Measurements from ENCODE around the gene NACC2. TPM values are rescaled to one million over a fixed set of nuclear protein-coding genes. Genes with fewer than 3 reads are reported as not detected.

The NACC2 gene
- total RNA-seq, 4 donors from 2014 or later = 93.8 to 192 (median 142) TPM

DNA sequence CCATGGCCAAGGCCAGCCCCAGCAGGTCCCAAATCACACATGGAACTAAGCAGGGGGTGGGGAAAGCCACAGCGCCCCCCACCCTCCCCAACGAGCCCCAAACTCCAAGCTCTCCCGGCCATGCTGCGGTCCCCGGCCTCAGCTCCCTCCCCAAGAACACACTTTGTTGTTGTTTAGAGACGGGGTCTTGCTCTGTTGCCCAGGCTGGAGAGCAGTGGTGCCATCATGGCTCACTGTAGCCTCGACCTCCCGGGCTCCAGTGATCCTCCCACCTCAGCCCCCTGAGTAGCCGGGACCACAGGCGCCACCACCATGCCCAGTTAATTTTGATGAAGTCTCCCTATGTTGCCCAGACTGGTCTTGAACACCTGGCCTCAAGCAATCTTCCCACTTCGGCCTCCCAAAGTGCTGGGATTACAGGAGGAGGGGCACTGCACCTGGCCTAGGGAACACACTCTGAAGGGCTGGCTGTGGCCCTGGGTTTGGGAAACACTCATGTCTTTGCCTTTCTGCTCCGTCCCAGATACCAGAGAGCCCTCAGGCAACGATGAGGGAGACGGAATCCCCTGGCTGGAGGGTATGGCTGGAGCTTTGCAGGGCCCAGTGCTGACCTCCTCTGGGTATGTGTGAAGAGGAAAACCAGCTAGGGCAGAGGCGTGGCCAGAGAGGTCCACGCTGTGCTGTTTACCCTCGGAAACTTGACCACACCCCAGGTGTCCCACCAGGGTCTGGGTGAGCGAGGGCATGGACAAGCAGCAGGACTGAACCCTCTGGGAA is 80.8 kb downstream of the NACC2 start:
- no peaks in the 10 kb centered on the region for H3K27me3 ChIP-seq
- WGBS = 98% methylated on average over 9 of the region's 18 CpGs
- intact Hi-C loops (cut with DNase I) = no loop called here
- no peak overlapping the region for H3K4me3 ChIP-seq
- no peak for DNase-seq (ENCODE audit: extremely low spot score)
- H3K27ac ChIP-seq (replicated peaks in 1 of 4) = peak overlapping the region in 2 of 4 donors; percentile 34 to 80
- TF ChIP-seq POLR2AphosphoS5 (IDR thresholded peaks at IDR 0.05) (no peak), POLR2A (IDR thresholded peaks at IDR 0.05; ENCODE audit: low read depth) (no peak), EP300 (IDR thresholded peaks at IDR 0.05) (no peak)
- TF ChIP-seq, protein P1, sequence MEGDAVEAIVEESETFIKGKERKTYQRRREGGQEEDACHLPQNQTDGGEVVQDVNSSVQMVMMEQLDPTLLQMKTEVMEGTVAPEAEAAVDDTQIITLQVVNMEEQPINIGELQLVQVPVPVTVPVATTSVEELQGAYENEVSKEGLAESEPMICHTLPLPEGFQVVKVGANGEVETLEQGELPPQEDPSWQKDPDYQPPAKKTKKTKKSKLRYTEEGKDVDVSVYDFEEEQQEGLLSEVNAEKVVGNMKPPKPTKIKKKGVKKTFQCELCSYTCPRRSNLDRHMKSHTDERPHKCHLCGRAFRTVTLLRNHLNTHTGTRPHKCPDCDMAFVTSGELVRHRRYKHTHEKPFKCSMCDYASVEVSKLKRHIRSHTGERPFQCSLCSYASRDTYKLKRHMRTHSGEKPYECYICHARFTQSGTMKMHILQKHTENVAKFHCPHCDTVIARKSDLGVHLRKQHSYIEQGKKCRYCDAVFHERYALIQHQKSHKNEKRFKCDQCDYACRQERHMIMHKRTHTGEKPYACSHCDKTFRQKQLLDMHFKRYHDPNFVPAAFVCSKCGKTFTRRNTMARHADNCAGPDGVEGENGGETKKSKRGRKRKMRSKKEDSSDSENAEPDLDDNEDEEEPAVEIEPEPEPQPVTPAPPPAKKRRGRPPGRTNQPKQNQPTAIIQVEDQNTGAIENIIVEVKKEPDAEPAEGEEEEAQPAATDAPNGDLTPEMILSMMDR (IDR thresholded peaks at IDR 0.05) = no peak
- H3K9me3 ChIP-seq = no peaks in the 10 kb centered on the region
- H3K4me1 ChIP-seq = peaks cover 18 to 99% (median 65%) of the 10 kb centered on the region in 4 donors
- peaks cover 31 to 71% (median 51%) of the 10 kb centered on the region in 4 donors for H3K36me3 ChIP-seq

DNA sequence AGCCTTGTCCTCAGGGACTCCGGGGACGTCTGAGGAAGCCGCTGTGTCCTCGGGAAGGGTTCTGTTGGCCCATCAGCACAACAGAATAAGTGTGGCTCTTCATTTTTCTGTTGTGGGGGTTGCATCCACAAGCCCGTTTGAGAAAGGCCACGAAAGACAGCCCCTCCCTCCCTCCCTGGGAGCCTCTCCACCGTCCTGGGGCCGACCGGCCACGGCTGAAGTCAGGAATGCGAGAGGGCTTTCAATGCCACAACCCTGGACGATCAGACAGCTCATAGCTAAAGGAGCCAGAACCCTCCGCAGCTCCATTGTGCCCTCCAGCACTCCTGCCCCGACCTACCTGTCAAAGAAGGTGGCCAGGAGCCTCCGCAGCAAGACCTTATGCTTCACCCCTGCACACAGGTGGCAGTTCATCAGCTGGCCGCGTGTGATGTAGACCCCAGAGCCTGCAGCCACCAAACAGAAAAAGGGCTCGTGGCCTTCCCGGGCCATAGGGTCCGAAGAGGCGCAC is 81.5 kb downstream of the NACC2 start:
- Histone ChIP-seq H3K27ac (replicated peaks in 1 of 4) (peak overlapping the region in 2 of 4 donors; percentile 55 to 80), H3K4me3 (no peak overlapping the region), H3K27me3 (no peaks in the 10 kb centered on the region), H3K36me3 (peaks cover 36 to 71% (median 55%) of the 10 kb centered on the region in 4 donors), H3K9me3 (no peaks in the 10 kb centered on the region), H3K4me1 (peaks cover 20 to 99% (median 65%) of the 10 kb centered on the region in 4 donors)
- WGBS = 82% methylated on average over 12 of the region's 21 CpGs
- TF ChIP-seq EP300 (IDR thresholded peaks at IDR 0.05) (no peak), POLR2A (IDR thresholded peaks at IDR 0.05; ENCODE audit: low read depth) (no peak), POLR2AphosphoS5 (IDR thresholded peaks at IDR 0.05) (no peak)
- TF ChIP-seq, protein P1 (IDR thresholded peaks at IDR 0.05) = no peak
- DNase-seq (ENCODE audit: extremely low spot score) = no peak
- intact Hi-C loops (cut with DNase I) = no loop called here

DNA sequence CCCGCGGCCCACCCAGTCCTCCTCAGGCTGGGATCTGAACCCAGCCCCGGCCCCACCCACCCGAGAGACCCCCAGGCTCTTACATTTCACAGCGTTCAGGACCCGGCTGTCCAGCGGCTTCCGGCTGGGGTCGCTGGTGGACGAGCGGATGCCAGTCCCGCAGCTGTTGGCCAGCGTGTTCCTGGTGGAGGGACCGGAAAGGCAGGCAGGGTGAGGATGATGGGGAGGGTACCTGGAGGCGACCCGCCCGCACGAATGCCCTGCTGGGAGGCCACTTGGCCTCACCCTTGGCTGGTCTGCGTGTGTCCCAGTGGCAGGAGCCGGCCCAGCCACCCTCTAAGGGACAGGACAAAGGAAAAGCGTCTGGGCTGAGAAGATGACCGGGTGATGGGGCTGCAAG is 82.0 kb downstream of the NACC2 start:
- intact Hi-C loops (cut with DNase I) = no loop called here
- no peak for TF ChIP-seq POLR2A (IDR thresholded peaks at IDR 0.05; ENCODE audit: low read depth)
- TF ChIP-seq EP300 (IDR thresholded peaks at IDR 0.05) = no peak
- TF ChIP-seq POLR2AphosphoS5 (IDR thresholded peaks at IDR 0.05) = no peak
- TF ChIP-seq, protein P1 (IDR thresholded peaks at IDR 0.05) = no peak
- WGBS = 94% methylated on average over 11 of the region's 22 CpGs
- no peak for DNase-seq (ENCODE audit: extremely low spot score)
- H3K4me1 ChIP-seq = peaks cover 20 to 99% (median 67%) of the 10 kb centered on the region in 4 donors
- H3K9me3 ChIP-seq = no peaks in the 10 kb centered on the region
- peaks cover 36 to 71% (median 58%) of the 10 kb centered on the region in 4 donors for H3K36me3 ChIP-seq
- H3K4me3 ChIP-seq = no peak overlapping the region
- peak overlapping the region; percentile 55 to 80 (median 72) for H3K27ac ChIP-seq (replicated peaks in 1 of 4)
- no peaks in the 10 kb centered on the region for H3K27me3 ChIP-seq

DNA sequence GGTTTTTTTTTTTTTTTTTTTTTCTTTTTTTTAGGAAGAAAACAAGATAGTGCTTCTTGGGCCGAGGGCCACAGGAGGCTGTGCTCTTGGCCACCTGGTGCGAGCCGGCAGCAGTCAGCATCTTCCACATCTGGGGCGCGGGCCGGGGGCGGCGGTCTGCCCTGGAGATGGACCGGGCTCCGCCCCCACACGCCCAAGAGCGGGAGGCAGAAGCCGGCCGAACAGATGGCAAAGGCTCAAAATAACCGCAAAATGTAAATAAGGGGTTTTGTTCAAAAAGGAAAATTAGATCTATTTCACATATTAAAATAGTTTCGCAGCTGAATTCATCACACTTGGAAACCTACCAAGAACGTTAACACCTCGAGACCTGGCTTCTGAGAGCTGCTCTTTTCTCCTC is 82.4 kb downstream of the NACC2 start:
- no peak for DNase-seq (ENCODE audit: extremely low spot score)
- Histone ChIP-seq H3K27me3 (no peaks in the 10 kb centered on the region), H3K36me3 (peaks cover 36 to 76% (median 63%) of the 10 kb centered on the region in 4 donors), H3K9me3 (no peaks in the 10 kb centered on the region), H3K4me1 (peaks cover 20 to 99% (median 69%) of the 10 kb centered on the region in 4 donors), H3K27ac (replicated peaks in 1 of 4) (peak overlapping the region; percentile 55 to 80 (median 72)), H3K4me3 (peak overlapping the region; percentile 7 to 47 (median 16))
- TF ChIP-seq POLR2AphosphoS5 (IDR thresholded peaks at IDR 0.05) (no peak), POLR2A (IDR thresholded peaks at IDR 0.05; ENCODE audit: low read depth) (no peak), EP300 (IDR thresholded peaks at IDR 0.05) (no peak)
- TF ChIP-seq, protein P1 (IDR thresholded peaks at IDR 0.05) = no peak
- WGBS = 71% methylated on average over 18 of the region's 18 CpGs
- intact Hi-C loops (cut with DNase I) = no loop called here

Data from esophagus muscularis mucosa (tissue), 4 donors.